HepG2 (cell line): ENCODE results near the gene MRPS25. TPM values are rescaled to one million over a fixed set of nuclear protein-coding genes. Genes with fewer than 3 reads are reported as not detected.

ENCODE experiments used
- ARID4A ChIP-seq: sonication (generic); formaldehyde crosslinking; IDR thresholded peaks from 2 replicates; pipeline ENCODE4 v1.5.0; 2020; ENCODE audit warnings: mild to moderate bottlenecking, missing genetic modification reagents, borderline replicate concordance
- ETV6 ChIP-seq: sonication (generic); formaldehyde crosslinking; conservative IDR thresholded peaks from 2 replicates; pipeline ENCODE4 v1.4.0; 2020; ENCODE audit warnings: missing genetic modification reagents
- FOXK1 ChIP-seq: sonication (generic); formaldehyde crosslinking; IDR thresholded peaks from 2 replicates; pipeline ENCODE4 v1.4.0; 2020; ENCODE audit warnings: low read depth, missing genetic modification reagents, borderline replicate concordance
- HOXD1 ChIP-seq: sonication (generic); formaldehyde crosslinking; IDR thresholded peaks from 2 replicates; pipeline ENCODE4 v1.5.0; 2020; ENCODE audit warnings: missing genetic modification reagents
- KLF6 ChIP-seq: IDR thresholded peaks from 2 replicates; pipeline ENCODE4 v1.8.0; 2016; ENCODE audit warnings: missing biosample characterization, missing genetic modification reagents
- MIER3 ChIP-seq: IDR thresholded peaks from 2 replicates; pipeline ENCODE4 v1.6.1; 2016; ENCODE audit warnings: missing compliant biosample characterization, borderline replicate concordance
- PAX8 ChIP-seq: sonication (generic); formaldehyde crosslinking; IDR thresholded peaks from 2 replicates; pipeline ENCODE4 v1.8.0; 2022; ENCODE audit warnings: mild to moderate bottlenecking, missing genetic modification reagents, borderline replicate concordance
- POGZ ChIP-seq: sonication (generic); formaldehyde crosslinking; IDR thresholded peaks from 2 replicates; pipeline ENCODE4 v1.4.0; 2020; ENCODE audit warnings: mild to moderate bottlenecking, missing genetic modification reagents
- SOX5 ChIP-seq: IDR thresholded peaks from 2 replicates; pipeline ENCODE4 v1.6.1; 2016; ENCODE audit warnings: borderline replicate concordance
- SRY ChIP-seq: sonication (generic); formaldehyde crosslinking; IDR thresholded peaks from 2 replicates; pipeline ENCODE4 v1.8.0; 2022; ENCODE audit warnings: mild to moderate bottlenecking, missing genetic modification reagents
- TMF1 ChIP-seq: sonication (generic); formaldehyde crosslinking; IDR thresholded peaks from 2 replicates; pipeline ENCODE4 v1.8.1; 2022; ENCODE audit warnings: low read depth, missing genetic modification reagents
- ZBTB25 ChIP-seq: IDR thresholded peaks from 2 replicates; pipeline ENCODE4 v1.6.1; 2018; ENCODE audit warnings: missing genetic modification reagents
- ZFY ChIP-seq: sonication (generic); formaldehyde crosslinking; IDR thresholded peaks from 2 replicates; pipeline ENCODE4 v1.4.0; 2020; ENCODE audit warnings: missing genetic modification reagents
- ZNF143 ChIP-seq: sonication (generic); formaldehyde crosslinking; IDR thresholded peaks from 2 replicates; pipeline ENCODE4 v1.4.0; 2020; ENCODE audit warnings: missing genetic modification reagents
- ZNF44 ChIP-seq: sonication (generic); formaldehyde crosslinking; IDR thresholded peaks from 2 replicates; pipeline ENCODE4 v1.5.1; 2020; ENCODE audit warnings: mild to moderate bottlenecking, missing genetic modification reagents
- ZNF510 ChIP-seq: sonication (generic); formaldehyde crosslinking; IDR thresholded peaks from 2 replicates; pipeline ENCODE4 v1.4.0; 2020; ENCODE audit warnings: low read depth, mild to moderate bottlenecking, missing genetic modification reagents
- polyA plus RNA-seq, 8 experiments: library from polyadenylated mRNA; depleted of rRNA in 3 of 8; stranded (reverse) in 7 of 8; unstranded in 1 of 8; fragments of >200 nt; fragmentation: Illumina TruSeq in 4 of 8; extraction: Trizol in 4 of 8; gene quantifications; 2 replicates each; pipeline versions ENCODE4 v1.2.1 to v1.2.3, GENCODE V29; 2011 to 2016; ENCODE audit warnings: low read depth in 4 of 8, missing spikeins in 1 of 8, mixed read lengths in 1 of 8; ENCODE audit not compliant: insufficient read depth in 1 of 8
- total RNA-seq, 5 experiments: library from RNA; depleted of rRNA; stranded (reverse); fragments of >200 nt; fragmentation: Illumina TruSeq; extraction: Trizol; gene quantifications; 2 replicates each; pipeline ENCODE4 v1.2.3, GENCODE V29; 2016; ENCODE audit warnings: low read depth in 1 of 5
- TF ChIP-seq, protein P1 (sequence below): sonication (generic); formaldehyde crosslinking; IDR thresholded peaks from 2 replicates; pipeline ENCODE4 v1.5.0; 2020; ENCODE audit warnings: mild to moderate bottlenecking, missing genetic modification reagents
- TF ChIP-seq, protein P2 (sequence below): sonication (generic); formaldehyde crosslinking; IDR thresholded peaks from 2 replicates; pipeline ENCODE4 v1.4.0; 2020; ENCODE audit warnings: mild to moderate bottlenecking, missing genetic modification reagents, borderline replicate concordance

The MRPS25 gene
- total and polyA plus RNA-seq, 2 of the 13 experiments (the other 11 are each of a cell fraction or from before 2014, with no cell fraction given) = 60.1 to 74.3 TPM

GRCh38 chr3:15099364-15100098 lies 34.4 kb upstream of the MRPS25 start (continued):
- TF ChIP-seq PAX8 (CRISPR knock-in tag) = 0 out of 2 replicates have a peak, but pooled peaks have one; percentile 33
- no peak; the same call in 1 of the 2 replicates for TF ChIP-seq SOX5
- TF ChIP-seq SRY (CRISPR knock-in tag) = no peak
- TF ChIP-seq ZNF510 (CRISPR knock-in tag) = no peak
- no peak for TF ChIP-seq KLF6 (CRISPR knock-in tag)
- no peak for TF ChIP-seq ETV6 (CRISPR knock-in tag)
- TF ChIP-seq MIER3 (CRISPR knock-in tag) = no peak
- no peak for TF ChIP-seq ZNF143
- TF ChIP-seq POGZ (CRISPR knock-in tag) = no peak
- no peak; the same call in 1 of the 2 replicates for TF ChIP-seq HOXD1
- TF ChIP-seq, protein P1, sequence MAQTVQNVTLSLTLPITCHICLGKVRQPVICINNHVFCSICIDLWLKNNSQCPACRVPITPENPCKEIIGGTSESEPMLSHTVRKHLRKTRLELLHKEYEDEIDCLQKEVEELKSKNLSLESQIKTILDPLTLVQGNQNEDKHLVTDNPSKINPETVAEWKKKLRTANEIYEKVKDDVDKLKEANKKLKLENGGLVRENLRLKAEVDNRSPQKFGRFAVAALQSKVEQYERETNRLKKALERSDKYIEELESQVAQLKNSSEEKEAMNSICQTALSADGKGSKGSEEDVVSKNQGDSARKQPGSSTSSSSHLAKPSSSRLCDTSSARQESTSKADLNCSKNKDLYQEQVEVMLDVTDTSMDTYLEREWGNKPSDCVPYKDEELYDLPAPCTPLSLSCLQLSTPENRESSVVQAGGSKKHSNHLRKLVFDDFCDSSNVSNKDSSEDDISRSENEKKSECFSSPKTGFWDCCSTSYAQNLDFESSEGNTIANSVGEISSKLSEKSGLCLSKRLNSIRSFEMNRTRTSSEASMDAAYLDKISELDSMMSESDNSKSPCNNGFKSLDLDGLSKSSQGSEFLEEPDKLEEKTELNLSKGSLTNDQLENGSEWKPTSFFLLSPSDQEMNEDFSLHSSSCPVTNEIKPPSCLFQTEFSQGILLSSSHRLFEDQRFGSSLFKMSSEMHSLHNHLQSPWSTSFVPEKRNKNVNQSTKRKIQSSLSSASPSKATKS (CRISPR knock-in tag) = no peak
- peak; percentile 42 for TF ChIP-seq TMF1 (CRISPR knock-in tag)
- TF ChIP-seq ZBTB25 (CRISPR knock-in tag) = no peak
- TF ChIP-seq FOXK1 (CRISPR knock-in tag) = no peak
- TF ChIP-seq, protein P2, sequence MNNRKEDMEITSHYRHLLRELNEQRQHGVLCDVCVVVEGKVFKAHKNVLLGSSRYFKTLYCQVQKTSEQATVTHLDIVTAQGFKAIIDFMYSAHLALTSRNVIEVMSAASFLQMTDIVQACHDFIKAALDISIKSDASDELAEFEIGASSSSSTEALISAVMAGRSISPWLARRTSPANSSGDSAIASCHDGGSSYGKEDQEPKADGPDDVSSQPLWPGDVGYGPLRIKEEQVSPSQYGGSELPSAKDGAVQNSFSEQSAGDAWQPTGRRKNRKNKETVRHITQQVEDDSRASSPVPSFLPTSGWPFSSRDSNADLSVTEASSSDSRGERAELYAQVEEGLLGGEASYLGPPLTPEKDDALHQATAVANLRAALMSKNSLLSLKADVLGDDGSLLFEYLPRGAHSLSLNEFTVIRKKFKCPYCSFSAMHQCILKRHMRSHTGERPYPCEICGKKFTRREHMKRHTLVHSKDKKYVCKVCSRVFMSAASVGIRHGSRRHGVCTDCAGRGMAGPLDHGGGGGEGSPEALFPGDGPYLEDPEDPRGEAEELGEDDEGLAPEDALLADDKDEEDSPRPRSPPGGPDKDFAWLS (CRISPR knock-in tag) = no peak
- TF ChIP-seq ARID4A (CRISPR knock-in tag) = no peak
- TF ChIP-seq ZFY (CRISPR knock-in tag) = no peak
- no peak for TF ChIP-seq ZNF44 (CRISPR knock-in tag)
